Mesenteric fat pad (tissue), 1 donor: ENCODE results near the gene NDRG4. TPM values are rescaled to one million over a fixed set of nuclear protein-coding genes. Genes with fewer than 3 reads are reported as not detected.

Experiments used
- DNase-seq: peaks from one replicate; pipeline ENCODE4 v3.0.0-alpha.2; 2020; ENCODE audit warnings: low spot score
- total RNA-seq: library from RNA; stranded (reverse); fragmentation: NEBNext Ultra II Directional; extraction: Animal tissue kit (Norgen Biotek cat#: 25700); gene quantifications from one replicate; pipeline ENCODE4 v1.2.1, GENCODE V29; 2021
- donor health status: DM: yes; HTN: yes; CAD: no.

NDRG4 gene
- total RNA-seq, 1 donor from 2014 or later = 2.8 TPM

DNA sequence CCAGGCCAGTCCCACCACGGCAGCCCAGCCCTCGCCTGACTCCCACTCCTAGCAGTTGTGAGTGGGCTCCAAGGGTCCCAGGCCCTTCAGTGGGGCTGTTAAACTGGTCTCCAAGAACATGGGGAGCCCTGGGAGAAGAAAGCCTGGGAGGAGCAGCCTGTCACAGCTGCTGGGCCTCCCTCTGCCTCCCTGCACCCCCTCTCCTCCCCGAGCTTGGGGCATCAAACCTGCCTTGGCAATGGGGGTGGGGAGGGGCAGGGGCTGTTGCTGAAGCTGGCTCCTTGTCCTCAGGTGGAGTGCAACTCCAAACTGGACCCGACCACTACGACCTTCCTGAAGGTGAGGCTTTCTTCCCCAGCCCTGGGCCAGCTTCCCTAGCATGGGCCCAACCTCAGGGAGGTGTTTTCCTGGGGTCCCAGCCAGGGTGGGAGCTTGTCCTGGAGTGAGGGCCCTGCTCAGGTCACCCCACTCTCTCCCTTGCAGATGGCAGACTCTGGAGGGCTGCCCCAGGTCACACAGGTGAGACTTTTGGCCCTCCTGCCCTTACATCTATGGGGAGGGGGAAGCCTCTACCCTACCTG, 8.8 kb downstream of the NDRG4 start:
- DNase-seq = peak; percentile 57

DNA sequence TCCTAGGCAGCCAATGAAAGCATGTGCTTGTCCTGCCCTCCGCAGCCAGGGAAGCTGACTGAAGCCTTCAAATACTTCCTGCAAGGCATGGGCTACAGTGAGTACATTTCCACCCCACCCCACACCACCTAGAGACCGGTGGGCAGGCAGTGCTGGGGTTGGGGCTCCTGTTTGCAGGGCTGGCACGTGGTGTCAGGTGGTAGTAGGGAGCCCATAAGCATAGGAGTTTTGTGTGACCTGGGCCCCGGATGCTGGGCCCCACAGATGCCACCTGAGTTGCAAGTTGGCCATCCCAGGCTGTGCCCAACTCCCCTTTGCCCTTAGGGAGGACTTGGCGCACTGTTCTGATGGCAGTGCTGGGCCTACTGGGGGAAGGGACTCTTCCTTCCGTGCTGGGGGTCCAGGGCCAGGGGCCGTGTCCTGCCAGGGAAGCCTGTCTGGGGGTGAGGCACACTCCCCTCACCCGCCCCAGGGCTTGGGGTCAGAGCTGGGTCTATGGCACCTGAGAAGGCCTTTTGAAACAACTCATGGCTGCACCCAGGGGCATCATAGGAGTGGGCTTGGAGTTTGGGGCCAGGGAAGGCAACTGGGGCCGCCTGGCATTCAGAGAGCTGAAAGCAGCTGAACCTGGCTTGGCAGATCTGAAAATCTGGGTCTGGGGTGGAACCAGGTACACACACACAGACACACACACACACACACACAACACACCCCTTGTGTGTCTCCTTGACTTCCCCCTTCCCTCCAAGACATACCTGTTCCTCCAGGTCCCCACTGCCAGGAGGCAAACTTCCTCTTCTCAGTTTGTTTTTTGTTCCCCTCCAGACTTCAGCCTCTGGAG, 9.5 kb downstream of the NDRG4 start:
- peak; percentile 72 for DNase-seq

DNA sequence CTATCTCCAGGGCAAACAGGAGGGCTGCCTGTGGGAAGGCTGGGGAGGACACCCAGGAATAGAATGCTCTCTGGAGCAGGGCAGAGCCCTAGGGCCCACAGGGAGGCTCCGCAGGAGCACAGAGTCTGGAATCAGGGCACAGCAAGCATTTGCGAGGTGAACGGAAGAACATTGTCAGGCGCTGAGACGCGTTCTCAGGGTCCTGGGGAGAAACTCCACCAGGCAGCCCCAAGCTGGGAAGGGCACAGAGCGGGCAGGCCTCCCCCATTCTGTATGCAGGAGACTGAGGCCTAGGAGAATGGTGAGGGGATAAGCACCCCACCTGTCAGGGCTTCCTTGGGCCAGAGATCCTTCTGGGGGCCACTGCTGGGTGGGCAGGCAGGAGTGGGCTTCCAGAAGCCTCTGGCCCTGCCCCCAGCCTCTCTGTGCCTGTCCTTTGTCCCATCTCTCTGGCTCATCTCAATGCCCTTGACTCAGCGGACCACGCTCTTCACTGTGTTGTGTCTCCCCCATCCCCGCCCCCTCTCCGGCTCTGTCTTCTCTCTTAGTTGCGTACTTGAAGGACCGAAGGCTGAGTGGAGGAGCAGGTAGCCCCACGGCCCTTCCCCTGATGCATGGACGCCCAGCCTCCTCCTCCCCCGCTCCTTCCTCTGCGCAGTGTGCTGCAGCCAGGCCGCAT, 10.3 kb downstream of the NDRG4 start:
- DNase-seq = peak; percentile 75

DNA sequence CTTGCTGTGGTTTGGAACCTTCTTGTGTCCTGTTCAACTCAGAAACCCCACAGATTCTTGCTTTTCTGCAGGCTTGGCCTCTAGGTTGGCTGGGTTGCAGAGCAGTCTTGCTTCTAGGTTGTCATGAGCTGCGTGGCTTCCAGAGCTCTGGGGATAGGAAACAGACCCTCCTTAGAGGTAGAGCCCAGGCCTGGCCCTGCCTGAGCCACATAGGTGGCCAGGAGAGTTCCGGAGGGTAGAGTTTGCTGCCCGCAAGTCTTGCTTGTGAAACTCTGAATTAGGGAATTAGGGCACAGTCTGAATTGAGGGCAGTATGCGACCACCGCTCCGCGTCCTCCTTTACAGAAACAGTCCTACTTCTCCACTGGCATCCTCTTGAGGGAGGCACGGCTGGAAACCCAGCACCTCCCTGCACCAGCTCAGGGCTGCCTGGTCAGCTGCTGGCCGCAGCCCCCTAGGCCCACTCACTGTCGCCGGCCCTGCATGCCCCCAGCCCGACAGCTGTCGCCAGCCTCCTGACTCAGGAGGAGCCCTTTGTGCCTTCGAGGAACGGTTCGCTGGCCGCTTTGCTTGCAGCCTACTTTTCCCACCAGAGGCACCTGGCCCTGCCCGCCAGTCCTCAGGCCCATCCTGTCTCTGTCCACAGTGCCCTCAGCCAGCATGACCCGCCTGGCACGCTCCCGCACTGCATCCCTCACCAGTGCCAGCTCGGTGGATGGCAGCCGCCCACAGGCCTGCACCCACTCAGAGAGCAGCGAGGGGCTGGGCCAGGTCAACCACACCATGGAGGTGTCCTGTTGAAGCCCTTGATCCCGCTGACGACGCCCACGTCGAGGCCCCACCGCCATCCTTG, 11.1 kb downstream of the NDRG4 start:
- peak; percentile 81 for DNase-seq

DNA sequence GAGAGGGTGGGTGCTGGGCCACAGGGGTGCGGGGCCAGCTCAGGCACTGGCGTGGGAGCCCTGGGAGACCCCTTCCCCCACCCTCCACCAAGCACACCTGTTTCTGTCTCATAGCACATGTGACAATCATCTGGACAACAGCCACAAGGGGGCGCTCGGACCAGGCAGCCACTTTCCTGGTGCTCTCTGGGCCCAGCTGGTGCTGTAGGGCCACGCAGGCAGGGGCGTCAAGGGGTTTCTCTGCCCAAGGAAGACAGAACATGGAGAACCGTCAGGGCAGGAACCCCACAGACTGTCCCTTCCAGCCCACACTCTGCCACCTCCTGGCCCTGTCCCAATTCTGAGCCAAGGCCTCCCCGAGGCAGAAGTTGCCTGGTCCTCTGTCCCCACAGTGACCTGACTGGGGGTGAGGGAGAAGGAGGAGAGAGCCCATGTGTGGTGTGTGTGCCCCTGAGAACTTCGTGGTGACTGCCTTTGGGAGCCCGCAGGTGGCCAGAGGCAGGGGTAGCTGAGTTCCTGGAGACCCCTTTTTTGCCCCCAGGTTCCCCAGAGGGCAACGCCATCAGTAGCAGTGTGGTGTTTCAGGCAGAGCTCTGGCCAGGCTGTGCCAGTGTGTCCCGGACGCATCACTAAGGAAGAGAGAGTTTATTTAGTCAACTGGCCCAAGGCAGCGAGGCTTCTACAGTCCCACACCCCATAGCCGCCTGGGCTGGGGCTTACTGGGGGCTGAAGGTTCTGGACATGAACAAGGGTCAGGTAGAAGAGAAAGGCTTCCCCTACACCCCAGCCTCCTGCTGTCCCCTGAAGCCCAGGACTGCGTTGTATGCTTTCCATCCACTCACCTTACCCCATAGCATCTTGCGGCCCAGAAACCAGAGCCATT, 12.2 kb downstream of the NDRG4 start:
- peak; percentile 93 for DNase-seq

DNA sequence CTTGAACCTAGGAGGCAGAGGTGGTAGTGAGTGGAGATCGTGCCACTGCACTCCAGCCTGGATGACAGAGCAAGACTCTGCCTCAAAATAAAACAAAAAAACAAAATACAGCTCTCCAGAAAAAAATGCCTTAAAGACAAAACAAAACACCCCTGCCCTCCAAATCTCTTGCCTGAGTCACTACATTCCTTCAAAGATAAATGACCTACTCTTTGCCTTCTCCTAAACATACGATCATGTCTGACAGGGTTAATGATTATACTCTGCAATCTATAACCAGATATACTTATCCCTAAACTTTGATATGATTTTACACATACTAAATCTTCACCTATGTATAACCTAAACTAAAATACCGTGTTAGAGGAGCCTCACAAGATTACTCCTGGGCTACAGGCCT, 13.9 kb downstream of the NDRG4 start:
- no peak for DNase-seq

DNA sequence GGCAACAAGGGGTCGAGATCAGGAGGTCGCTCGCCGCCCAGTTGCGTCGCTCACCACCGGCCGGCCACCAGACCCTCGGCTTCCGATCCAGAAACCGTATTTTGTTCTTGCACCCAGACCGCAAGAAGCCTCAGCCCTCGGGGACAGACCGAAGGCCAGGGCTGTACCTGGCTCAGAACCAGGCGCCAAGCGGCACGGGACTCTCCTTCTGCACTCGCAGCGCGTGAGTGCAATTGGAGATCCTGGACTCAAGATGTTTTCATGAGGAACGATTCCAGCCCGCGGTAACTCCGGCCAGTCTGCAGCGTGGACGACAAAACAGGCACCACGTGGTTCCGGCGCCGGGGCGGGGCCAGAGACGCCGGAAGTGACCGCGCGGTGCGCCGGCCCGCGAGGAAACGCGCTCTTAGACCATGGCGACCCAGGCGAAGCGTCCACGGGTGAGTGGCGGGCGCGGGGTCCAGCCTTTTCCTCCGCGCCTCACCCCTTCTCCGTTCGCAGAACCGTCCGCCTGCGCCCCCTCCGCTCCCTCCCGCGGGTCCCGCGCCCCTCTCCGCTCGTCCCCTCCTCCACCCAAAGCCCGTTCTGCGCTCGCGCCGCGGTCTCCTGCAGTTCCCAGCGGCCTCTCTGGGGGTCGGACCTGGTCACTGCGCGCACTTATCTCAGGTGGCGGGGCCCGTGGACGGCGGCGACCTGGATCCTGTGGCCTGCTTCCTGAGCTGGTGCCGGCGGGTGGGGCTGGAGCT, 15.4 kb downstream of the NDRG4 start, which contains the start of gene SETD6:
Gene SETD6 (plus strand): TSS at position 393 of the 746 bp plus-strand sequence. CDS start 21 bp downstream, at position 414.
- DNase-seq = peak; percentile 96

DNA sequence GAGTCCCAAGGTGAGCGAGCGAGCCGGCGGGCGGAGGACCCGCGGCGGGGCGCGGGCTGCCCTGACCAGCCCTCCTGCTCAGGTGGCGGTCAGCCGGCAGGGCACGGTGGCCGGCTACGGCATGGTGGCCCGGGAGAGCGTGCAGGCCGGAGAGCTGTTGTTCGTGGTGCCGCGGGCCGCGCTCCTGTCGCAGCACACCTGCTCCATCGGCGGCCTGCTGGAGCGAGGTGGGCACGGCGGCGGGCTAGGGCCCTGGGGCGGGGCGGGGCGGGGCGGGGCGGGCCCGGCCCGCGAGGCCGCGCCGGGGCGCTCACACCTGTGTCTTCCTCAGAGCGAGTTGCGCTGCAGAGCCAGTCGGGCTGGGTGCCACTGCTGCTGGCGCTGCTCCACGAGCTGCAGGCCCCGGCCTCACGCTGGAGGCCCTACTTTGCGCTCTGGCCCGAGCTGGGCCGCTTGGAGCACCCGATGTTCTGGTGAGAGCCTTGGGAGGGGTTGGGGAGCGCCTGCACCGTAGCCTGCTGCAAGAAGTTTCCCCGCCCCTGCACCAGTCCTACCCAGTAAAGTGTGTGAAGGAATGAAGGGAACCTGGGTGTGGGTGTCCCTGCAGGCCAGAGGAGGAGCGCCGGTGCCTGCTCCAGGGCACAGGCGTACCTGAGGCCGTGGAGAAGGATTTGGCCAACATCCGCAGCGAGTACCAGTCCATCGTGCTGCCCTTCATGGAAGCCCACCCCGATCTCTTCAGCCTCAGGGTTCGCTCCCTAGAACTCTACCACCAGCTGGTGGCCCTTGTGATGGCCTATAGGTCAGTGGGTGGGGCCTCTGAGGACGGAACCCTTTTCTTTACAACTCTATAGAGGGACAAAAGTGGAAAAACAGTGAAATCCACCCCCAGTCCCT, 16.2 kb downstream of the NDRG4 start:
- peak; percentile 85 for DNase-seq

DNA sequence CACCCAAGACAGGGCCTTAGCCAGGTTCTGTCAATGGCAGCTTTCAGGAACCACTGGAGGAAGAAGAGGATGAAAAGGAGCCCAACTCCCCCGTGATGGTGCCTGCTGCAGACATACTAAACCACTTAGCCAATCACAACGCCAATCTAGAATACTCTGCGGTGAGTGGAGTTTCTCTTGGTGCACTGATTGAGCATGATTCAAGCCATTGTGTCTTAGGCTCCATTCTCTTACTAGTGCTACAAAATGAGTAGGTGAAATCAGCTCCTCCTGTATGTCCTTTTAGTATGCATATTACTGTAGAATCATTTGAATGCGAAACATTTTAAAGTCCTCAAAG, 16.8 kb downstream of the NDRG4 start:
- DNase-seq = no peak

DNA sequence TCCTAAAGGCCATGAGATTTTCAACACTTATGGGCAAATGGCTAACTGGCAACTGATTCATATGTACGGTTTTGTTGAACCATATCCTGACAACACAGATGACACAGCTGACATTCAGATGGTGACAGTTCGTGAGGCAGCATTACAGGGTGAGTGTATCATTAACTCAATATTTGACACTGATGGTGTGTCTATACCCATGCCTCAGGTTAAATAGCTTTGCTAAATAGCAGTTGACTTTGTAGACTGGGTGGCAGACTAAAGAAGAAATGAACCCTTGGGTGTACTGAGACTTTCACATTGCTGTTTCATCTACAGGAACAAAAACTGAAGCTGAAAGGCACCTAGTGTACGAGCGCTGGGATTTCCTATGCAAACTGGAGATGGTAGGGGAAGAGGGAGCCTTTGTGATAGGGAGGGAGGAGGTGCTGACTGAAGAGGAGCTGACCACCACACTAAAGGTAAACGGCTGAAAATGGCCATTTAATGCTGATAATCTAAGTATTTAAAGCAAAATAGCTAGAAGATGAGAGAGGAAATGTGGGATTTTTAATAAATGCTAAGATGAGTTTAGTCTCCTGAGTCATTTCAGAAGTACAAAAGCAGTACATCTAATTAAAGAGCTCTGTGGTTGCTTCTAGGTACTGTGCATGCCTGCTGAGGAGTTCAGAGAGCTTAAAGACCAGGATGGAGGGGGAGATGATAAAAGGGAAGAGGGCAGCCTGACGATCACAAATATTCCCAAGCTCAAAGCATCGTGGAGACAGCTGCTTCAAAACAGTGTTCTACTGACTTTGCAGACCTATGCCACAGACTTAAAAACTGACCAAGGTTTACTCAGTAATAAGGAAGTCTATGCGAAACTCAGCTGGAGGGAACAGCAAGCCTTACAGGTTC, 18.4 kb downstream of the NDRG4 start:
- DNase-seq = no peak

DNA sequence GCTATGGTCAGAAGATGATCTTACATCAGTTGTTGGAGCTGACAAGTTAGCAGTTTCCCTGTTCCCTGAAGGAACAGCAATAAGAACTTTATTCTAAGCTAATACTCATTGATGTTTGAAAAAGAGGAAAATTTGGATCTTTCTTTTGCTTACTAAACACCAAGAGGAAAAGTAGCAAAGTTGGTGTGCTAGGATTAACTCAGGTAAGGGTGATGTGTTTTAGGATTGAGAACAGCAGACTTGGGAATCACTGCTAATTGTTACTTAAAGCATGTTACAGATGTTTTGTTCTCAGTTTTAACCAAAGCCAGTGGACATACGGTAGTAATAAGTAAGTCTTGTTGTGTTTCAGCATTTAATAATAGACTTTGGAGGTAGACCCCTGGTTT, 19.0 kb downstream of the NDRG4 start:
- DNase-seq = no peak

DNA sequence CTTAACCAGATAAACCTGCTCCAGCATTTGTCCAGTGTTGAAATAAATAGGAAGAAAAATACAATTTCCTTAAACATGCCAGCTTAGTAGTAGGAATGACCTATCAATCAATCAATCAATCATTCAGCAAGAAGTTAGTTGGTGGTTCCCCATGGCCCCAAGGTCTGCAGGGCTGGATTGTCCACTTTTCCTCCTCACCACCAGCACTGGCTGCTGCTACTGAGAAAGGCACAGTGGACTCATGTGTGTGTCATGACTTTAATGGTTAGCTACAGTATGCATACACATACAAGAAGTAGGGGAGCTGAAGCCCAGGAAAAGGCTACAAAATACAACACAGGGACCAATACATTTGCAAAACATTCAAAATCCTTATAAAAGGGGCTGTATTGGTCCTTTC, 19.8 kb downstream of the NDRG4 start:
- no peak for DNase-seq

DNA sequence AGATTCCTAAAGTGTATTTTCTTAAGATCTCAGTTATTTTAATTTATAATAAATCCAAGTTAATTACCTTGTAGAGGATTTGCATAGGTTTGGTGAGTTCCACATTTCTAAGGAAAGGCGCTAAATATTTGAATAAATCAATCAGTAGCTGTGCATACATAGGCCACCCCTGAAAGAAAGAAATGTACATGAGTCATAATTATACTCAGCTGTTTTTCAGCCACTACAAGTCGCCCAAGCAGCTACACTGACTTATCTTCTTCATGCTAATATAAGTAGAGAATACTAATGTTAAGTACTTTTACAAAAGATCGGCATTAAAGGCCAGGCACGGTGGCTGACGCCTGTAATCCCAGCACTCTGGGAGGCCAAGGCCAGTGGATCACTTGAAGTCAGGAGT, 30.2 kb downstream of the NDRG4 start:
- DNase-seq = no peak

DNA sequence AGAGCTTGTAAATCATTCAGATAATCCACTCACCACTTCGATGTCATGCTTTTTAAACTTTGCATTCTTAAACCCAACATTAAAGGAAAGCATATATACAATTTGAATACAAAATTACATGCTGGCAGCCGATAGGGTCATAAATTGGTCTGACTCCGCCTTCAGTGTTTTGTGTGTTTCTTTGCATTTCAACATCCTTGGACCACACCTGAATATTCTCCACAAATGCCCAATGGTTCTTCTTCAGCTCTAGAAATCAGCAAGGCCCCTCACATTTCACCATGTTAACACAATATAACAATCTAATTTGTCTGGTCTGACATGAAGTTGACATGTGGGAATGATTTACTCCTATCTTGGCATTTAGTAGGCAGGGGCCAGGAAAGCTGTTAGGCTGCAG, 32.5 kb downstream of the NDRG4 start:
- DNase-seq = no peak

DNA sequence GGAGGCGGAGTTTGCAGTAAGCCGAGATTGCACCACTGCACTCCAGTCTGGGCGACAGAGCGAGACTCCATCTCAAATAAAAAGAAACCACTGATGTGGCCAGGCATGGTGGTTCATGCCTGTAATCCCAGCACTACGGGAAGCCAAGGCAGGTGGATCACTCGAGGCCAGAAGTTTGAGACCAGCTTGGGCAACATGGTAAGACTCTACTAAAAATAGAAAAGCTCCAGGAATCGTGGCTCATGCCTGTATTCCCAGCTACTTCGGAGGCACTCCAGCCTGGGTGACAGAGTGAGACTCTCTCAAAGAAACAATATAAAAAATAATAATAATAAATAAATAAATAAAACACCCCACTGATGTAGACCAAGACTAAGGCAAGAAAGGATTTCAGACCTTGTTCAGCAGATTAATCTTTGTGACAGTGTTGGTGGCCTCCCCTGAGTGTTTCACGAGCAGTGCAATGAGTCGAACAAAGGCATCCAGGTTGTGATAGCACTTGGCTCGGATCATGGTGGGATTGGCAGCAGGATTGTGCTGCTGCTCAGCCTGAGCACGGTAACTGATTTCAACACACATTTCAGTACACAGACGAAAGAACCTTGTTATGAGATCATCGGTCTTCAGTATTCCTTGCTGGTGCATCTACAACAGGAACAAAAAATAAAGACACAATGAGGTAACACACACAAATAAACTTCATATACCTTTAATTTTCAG, 34.0 kb downstream of the NDRG4 start:
- DNase-seq = no peak

DNA sequence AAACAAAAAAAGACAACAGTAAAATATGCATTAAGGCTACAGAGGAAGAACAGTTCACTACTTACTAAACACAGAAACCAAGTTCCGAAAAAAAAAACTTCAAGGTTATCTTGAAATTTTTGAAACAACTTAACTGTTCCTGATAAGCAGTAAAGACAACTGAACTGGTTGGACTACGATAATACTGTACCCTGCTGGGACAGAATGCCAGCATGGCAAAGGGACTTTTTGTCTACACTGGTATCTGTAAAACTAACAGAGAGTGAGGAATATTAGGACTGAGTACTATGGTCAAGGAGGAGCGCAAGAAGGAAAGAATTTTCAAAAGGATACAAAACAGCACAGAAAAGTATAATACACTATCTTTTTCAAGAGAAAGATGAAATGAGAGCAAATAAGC, 35.2 kb downstream of the NDRG4 start:
- DNase-seq = no peak

DNA sequence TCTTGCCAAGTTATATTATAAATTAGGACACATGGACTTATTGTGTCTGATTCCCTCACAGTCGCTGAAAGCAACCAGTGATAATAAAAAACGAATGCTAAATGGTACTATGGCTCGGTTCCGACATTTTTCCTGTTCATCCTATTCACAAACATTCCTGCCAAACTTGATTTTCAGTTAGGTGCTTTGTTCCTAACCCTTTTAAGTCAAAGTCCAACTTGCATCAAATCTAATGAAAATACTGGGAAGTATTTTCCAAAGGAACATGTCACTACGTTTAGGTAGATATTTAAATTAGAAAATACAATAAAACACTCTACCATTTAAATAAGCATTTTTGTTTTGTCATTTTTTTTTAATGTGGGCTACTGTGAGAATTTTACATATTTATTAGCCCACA, 36.3 kb downstream of the NDRG4 start:
- no peak for DNase-seq
